Hematopoietic multipotent progenitor cell treated with erythropoietin and hydrocortisone succinate and interleukin-3 and kit ligand, for 17 days (in vitro differentiated cells): ENCODE data around the gene CHCHD4.

Experiments used
- DNase-seq: peaks from one replicate; pipeline ENCODE4 v3.0.0-alpha.2; 2015; ENCODE audit warnings: low spot score

The CHCHD4 gene

DNA sequence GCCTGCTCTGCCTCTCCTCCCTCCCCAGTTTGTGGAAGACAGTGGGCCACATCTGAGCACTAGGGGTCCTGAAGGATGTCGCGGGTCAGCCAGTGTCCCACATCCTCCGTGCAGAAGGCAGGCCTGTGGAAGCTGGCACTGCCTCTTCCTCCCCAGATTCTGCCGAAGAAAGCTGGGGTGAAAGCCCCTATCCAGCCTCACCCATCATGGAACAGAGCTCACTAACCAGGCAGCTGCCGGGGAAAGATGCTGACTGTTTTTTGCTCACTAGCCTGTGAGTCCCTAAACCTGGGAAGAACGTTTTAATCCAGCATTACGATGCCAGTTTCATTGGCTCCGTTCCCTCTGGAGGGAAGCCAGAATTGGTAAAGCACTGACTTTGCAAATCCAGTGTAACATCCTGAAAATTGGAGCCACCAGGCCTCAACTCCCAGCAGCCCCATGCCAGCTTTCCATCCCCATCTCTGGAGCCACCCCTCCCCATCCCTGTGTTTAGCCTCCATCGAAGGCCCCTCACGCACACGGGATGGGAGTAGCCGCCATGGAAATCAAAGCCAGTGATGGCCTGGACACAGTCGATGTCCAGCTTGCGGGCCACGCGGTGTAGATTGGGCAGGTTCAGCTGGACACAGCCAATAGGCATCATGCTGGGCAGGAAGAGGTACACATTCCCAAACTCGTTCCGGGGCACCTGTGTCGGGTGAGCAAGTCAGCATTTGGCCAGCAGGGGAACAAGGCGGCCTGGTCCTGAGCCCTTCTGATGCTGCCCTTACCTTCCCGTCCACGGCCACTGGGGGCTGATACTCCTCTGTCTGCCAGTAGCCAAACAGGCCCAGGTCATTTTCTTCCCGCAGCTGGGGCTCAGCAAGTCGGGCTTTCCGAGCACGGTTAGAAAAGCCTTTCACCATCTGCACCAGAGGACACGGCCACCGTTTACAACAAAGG is 23.6 kb upstream of the CHCHD4 start:
- DNase-seq: no peak

DNA sequence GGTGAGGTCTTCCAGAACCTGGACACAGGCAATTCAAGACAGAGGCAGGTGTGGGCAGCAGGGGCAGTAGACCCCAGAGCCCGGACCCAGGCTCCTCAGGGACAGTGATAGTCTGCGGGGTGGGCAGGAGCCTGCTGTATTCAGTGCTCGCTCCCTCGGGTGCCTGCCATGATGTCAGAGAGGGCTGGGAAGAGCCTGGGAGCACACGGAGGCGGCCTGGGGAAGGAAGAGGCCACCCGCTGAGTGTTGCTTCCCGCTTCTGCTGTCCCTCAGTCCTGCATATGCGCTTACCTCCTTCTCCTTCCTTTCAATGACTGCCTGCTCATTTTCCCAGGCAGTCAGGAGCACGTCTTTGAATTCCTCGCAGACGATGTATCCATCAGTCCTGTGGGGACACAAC is 22.9 kb upstream of the CHCHD4 start:
- no peak for DNase-seq

DNA sequence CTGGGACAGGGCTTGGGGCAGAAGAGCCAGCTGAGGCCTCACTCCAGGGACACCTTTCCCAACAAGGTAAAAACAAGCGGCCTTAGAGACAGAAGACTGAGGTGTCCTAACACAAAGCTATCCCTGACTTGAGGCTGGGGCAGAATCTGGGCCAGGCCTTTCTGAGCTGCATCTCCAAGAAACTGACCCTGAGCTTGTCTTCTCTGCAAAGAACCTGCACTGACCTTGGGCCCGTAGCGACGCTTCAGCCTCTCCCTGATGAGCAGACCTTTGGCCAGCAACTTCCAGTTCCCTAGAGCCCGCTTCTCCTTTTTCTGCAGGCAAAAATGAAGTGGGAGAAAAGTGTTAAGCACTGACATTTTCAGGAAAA is 22.4 kb upstream of the CHCHD4 start:
- no peak for DNase-seq

DNA sequence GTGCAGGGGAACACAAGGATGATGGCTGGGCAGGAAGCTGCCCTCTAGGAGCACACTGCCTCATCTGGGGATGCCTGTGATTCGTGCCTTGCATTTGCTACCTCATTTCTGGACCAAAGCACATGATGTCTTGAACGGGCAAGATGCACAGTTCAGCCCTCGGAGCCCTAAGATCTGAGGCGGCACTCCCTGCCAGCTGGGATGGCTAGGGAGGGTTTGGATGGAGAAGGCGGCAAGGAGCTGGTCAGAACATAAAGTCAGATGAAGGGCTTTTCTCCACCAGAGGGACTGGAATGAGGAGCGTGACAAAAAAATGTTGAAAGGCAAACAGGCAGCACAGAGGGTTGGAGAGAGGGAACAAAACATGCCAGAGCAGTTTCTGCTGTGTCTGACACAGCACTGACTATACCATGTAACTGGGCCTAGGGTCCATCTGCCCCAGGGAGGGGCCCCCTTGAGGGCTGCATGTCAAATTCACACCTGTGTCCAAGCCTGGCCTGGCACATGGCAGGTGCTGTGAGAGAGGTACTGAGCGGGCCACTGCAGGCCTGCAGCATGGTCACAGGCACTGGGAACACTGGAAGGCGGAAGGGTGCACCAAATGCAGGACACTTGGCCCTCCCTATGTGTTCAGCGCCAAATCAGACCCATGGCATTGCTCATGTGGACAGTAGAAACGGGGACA is 21.9 kb upstream of the CHCHD4 start:
- no peak for DNase-seq

DNA sequence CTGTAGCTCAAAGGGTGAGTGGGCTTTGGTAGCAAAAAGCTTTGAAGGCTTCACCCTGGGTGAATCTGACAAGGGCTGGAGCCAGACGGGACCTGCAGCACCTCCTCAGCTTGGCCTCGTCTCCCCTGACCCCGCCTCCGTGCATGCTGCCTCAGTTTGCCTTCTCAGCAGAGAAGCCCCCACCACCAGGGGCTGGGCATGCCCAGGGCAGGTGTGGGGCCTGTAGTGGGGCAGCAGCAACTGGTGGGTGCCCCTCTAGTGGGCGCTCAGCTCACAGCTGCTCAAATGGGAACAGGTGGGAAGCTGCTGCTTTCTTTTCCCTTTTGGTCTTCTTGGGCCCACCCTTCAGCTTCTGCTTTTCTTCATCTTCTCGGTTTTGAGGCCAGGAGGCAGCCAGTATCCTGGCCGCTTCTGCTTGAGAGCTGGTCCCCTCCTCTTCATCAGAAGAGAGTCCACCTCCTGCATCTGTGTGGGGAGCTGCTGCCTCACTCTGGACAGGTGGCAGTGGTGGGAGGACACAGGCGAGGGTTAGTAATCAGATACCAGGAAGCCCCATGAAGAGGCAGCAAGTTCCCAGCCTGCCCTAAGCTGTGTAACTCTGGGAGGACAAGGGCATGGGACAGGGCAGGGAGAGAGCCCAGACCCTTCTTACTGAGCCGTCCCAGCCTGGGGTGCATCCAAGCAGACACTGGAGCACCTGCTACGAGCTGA is 21.2 kb upstream of the CHCHD4 start:
- no peak for DNase-seq

DNA sequence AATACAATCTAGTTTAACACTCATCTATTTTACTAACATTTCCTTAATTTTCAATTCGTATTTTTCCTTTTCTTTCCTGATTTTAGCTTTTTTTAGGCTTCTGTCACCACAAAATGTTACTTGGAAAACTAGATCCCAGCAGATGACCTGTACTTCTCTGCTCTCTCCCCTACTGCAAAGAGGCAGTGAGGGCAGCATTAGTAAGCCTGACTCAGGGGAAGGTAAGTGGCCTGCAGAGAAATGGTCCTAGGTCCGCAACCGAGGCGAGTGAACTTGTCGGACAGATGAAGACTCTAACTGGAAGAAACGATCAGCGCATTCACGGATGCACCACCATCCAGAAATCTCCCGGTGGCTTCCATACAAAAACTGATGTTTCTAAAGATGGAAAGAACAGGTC is 20.6 kb upstream of the CHCHD4 start:
- no peak for DNase-seq

DNA sequence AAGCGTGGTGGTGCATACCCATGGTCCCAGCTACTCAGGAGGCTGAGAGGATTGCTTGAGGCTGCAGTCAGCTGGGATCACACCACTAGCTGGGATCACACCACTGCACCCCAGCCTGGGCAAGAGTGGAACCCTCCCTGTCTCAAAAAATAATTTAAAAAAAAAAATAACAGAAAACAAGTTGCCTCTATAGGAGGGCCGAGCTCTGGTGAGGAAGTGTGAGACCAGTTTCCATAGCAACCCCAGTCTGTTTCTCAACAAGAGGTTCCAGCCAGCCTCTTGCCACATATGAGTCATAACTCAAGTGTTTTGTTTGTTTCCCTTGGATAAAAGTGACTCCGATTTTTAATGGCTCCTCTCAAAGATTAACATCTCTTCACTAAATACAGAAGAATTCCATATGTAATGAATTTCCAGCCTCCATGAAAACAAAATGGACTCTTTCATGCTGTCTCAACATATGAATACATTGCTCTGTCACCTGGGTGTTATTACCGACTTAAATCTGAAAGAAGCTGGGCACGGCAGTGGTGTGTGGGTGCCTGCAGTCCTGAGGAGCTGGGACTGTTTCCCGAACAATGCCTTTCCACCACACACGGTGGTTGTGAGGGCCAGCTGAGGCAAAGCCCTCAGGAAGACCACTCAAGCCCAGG is 19.9 kb upstream of the CHCHD4 start:
- peak; percentile 59 for DNase-seq

DNA sequence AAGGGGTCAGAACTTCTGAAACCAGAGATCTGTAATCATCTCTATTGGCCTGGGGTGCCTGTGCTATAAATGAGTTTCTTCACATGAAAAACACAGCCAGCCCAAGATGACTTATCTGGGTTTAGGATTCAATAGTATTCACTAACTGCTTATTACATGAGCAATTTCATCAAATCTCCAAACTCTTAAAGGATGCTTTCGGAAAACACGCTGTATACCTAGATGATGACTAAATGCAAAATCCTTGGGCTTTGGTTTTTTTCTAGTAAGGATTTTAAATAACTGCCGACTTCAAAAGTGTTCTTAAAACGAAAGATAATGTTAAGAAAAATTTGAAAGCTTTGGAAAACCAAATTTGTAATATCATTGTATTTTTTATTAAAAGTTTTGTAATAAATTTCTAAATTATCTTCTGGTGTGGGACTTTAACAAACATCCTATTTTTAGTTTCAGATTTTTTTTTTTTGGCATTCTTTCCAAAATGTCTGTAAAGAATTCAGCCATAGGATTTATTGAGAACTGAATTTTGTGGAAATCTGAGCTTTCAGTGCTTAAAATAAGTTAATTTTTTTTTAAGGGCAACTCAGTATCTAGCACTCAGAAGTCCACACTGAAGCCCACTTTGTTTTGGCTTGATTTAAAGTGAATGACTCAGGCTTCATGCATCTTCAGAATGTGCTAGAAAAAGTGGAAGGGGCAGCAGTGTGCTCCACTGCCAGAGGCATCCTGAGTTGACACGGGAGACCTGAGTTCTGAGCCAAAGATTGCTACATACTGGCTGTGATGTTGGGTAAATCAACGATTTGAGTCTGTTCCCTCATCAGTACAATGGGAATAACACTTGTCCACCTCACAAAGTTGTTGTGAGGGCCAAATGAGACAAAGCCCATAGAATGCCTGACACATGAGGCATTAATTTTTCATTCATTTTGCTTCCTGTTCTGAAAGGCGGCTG is 18.9 kb upstream of the CHCHD4 start:
- DNase-seq: no peak

DNA sequence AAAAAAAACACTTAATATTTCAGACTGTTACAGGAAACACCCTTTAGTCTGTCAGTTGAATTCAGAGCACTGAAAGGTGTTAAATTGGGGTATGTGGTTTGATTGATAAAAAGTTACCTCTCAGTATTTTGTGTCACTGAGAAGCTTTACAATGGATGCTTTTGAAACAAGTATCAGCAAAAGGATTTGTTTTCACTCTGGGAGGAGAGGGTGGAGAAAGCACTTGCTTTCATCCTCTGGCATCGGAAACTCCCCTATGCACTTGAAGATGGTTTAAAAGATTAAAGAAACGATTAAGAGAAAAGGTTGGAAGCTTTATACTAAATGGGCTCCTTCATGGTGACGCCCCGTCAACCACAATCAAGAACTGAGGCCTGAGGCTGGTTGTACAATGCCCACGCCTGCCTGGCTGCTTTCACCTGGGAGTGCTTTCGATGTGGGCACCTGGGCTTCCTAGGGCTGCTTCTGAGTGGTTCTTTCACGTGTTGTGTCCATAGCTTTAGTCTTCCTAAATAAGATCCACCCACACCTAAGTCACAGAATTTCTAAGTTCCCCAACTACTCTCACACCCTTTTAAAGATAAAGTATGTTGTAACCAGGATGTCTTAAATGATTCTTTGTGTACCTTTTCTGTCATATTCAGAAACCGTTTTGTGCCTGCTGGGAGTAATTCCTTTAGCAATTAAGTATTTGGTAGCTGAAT is 18.0 kb upstream of the CHCHD4 start:
- no peak for DNase-seq

DNA sequence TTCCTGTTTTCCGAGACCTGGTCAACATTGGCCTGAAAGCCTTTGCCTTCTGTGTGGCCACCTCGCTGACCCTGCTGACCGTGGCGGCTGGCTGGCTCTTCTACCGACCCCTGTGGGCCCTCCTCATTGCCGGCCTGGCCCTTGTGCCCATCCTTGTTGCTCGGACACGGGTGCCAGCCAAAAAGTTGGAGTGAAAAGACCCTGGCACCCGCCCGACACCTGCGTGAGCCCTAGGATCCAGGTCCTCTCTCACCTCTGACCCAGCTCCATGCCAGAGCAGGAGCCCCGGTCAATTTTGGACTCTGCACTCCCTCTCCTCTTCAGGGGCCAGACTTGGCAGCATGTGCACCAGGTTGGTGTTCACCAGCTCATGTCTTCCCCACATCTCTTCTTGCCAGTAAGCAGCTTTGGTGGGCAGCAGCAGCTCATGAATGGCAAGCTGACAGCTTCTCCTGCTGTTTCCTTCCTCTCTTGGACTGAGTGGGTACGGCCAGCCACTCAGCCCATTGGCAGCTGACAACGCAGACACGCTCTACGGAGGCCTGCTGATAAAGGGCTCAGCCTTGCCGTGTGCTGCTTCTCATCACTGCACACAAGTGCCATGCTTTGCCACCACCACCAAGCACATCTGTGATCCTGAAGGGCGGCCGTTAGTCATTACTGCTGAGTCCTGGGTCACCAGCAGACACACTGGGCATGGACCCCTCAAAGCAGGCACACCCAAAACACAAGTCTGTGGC is 17.1 kb upstream of the CHCHD4 start:
- no peak for DNase-seq

DNA sequence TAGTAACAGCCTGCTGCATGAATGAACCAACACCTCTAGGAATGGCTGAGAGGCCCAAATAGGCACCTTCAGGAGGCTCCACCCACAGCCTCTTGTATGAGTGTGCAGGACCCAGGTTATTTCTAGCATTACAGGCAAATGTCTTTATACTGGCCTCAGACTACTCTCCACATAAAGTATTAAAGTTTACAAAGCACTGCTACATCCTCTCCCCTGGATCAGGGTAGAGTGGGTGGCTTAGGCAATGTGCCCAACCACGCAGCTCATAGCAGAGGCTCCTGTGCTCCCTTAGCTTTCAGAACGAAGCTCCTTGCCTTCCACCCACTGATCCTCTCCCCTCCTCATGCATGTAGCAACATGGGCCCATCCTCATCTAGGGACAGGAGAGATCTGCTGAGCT is 16.5 kb upstream of the CHCHD4 start:
- no peak for DNase-seq

DNA sequence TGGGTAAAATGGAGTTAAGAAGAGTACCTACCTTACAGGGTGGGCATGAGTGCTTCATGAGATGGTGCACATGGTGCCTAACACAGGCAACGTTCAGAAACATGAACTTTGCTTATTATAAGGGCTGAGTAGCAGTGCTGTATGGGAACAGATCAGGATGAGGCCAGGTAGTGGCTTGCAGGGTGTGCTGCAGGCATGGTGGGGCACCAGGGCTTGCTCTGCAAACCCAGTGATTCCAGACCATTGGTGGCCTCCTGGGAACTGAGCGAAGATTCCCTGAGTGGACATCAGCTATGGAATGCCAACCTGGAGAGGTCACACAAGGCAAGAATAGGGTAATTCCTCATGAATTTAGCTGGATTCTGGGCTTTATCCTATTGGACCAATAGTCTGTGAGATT is 16.0 kb upstream of the CHCHD4 start:
- DNase-seq: no peak

DNA sequence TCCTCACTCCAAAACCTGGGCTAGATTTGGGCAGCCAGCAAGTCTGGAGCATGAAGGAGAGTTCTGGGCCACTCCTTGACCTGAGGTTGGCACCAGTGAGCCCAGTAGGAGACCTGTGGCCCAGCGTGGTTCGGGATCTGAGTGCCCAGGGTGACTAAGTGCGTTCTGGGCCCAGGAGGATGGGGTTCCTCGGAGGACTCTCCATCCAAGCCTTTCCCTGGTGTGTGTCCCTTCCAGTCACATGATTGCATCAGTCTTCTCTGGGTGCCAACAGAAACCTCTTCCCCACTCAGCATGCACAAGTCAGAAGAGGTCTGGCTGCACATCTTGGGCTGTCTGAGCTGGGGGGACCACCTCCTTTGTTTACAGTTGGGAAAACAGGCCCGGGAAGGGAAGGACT is 15.1 kb upstream of the CHCHD4 start:
- no peak for DNase-seq

DNA sequence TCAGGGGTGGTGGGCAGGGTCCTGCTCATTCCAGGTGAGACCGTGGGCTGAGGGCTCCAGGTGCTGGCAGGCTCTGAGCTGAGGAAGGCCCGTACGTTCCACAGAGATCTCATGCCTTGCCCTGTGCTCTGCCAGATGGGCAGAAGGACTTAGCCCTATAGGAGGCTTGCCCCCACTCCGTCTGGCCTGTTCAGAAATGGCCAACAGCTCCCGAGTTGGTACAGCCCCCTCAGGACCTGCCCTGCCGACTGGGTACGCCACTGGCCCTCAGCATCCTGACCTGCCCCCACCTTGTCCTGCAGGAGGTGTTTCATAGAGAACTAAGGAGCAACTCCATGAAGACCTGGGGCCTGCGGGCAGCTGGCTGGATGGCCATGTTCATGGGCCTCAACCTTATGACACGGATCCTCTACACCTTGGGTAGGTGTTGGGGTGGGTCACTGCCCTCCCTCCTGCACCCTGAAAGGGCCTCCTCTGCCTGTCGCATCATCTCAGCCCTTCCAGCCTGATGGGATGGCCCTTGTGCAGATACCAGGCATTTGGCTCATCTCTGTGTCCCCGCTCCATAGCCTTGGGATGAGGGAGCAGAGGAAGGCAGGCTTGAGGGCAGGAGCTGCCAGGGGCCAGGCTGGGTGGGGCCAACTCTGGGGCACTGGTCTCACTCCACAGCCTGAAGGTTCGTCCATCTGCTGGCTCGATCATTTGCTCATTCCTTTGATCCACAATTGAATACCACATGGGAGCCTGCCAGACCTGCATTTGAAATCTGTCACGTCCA is 14.4 kb upstream of the CHCHD4 start:
- DNase-seq: no peak

DNA sequence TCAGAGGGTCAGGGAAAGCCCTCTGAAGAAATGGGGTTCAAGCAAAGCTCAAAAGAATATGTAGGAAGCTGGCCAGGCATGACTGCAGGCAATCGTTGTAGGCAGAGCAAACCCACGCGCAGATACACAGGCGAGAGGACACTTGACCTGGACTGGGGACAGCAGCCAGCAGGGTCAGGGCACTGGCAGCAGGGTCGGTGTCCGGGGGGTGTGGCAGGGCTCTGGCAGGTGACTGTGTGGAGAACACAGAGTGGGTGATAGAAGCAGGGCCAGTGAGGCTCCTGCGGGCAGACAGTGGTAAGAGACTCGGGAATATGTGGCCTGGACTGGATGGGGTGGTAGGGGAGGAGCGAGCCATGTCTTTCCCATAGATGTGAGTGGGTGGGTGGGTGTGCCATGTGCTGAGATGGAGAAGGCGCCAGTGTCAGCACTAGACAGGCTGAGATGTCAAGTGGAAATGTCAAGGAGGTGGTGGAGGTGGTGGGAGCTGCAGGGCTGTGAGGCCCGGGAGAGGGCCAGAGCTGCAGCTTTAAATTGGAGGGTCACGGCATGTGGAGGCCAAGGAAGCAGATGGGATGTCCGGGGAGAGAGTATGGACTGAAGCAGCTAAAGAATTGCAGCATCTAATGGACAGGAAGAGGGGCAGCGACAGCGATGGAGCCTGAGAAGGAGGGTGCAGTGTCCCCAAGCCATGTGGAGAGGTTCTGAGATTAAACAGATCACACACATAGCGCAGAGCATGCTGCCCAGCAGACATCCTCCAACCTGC is 13.6 kb upstream of the CHCHD4 start:
- no peak for DNase-seq

DNA sequence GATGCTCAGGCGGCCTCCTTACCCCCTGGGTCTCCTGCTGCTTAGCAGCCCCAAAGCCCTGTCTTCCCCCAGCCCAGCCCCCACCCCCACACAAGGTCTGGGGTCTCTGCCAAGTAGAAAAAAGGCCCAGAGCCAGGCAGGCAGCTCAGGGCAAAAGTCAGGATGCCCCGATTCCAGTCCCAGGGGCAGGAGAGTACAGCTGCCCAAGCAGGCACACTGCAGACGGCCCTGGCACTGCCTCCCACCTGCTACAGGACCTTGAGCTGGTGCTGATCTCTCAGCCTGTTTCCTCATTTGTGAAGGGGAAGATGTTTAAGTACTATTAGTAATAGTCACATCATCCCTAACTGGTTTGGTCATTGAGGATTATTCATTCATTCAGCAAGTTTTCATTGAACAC is 12.8 kb upstream of the CHCHD4 start:
- no peak for DNase-seq

DNA sequence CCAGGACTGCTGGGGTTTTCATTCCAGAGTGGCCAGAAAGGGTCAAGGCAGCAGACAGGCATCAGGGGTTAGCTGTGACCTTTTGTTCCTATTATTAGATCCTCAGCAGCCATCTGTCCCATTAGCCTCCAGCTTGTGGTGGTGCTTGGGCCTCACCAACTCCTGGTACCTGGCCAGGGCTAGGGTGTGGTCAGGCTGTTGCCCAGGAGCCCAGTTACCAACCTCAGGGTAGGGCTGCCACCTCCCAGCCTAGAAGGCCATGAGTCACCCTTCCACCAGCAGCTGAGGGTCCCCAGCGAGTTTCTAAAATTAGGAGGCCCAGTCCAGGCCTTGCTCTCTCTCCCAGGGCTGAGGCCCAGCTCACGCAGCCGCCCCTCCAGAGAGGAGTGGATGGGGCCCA is 12.3 kb upstream of the CHCHD4 start:
- DNase-seq: peak; percentile 42

DNA sequence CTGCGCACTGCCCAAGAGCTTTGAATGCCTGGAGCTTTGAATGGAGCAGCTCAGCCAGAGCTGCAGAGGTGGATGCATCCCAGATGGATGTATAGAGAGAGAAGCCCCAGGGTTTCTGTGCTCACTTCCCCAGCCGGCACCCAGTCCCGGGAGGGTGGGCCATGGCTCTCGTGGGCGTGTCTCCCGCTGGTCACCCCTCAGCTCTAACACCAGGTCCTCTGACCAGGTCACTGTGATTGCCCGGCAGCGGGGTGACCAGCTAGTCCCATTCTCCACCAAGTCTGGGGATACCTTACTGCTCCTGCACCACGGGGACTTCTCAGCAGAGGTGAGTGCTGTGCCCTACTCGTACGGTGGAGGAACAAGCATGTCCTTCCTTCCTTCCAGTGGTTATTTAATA is 10.9 kb upstream of the CHCHD4 start:
- no peak for DNase-seq
